K562 (cell line): Measurements from ENCODE around the gene FASN. TPM values are rescaled to one million over a fixed set of nuclear protein-coding genes. Genes with fewer than 3 reads are reported as not detected.

Experiments used
- BDP1 ChIP-seq: IDR thresholded peaks from 3 replicates; pipeline ENCODE4 v1.6.1; 2011; ENCODE audit not compliant: insufficient read length, insufficient read depth
- CC2D1A ChIP-seq: fragments of 450-650 bp; IDR thresholded peaks from 2 replicates; pipeline ENCODE4 v1.6.1; 2017; ENCODE audit warnings: mild to moderate bottlenecking
- HNRNPH1 ChIP-seq: fragments of 200-400 bp; formaldehyde crosslinking; optimal IDR thresholded peaks from 2 replicates; pipeline ENCODE3; 2017; ENCODE audit warnings: low read depth, mild to moderate bottlenecking, low read length, moderate library complexity
- ILF3 ChIP-seq: fragments of 450-650 bp; IDR thresholded peaks from 2 replicates; pipeline ENCODE4 v1.6.1; 2018; ENCODE audit warnings: antibody characterized with exemption, mild to moderate bottlenecking, moderate library complexity, borderline replicate concordance
- PHF8 ChIP-seq: fragments of 200-600 bp; sonication (generic); IDR thresholded peaks from 2 replicates; pipeline ENCODE4 v1.6.1; 2012; ENCODE audit warnings: mixed run types, mild to moderate bottlenecking, inconsistent platforms, low read length, moderate library complexity, borderline replicate concordance
- RBBP5 ChIP-seq: fragments of 200-600 bp; sonication (generic); IDR thresholded peaks from 2 replicates; pipeline ENCODE4 v1.6.1; 2012; ENCODE audit warnings: borderline replicate concordance, mild to moderate bottlenecking, low read length, control low read depth, inconsistent platforms; ENCODE audit not compliant: insufficient read depth, poor library complexity, severe bottlenecking
- SIN3A ChIP-seq, 2 experiments: fragments of 150-350 bp in 1 of 2; IDR thresholded peaks; 2 replicates each; pipeline ENCODE4 v1.6.1; 2011 to 2016; ENCODE audit warnings: borderline replicate concordance in 2 of 2, low read depth in 2 of 2, low read length in 2 of 2, mild to moderate bottlenecking in 2 of 2, moderate library complexity in 2 of 2; ENCODE audit not compliant: control insufficient read depth in 1 of 2
- XRCC5 ChIP-seq: fragments of 200-400 bp; formaldehyde crosslinking; IDR thresholded peaks from 2 replicates; pipeline ENCODE4 v1.6.1; 2017; ENCODE audit warnings: low read depth, mild to moderate bottlenecking, low read length
- ZBTB7A ChIP-seq: IDR thresholded peaks from 2 replicates; pipeline ENCODE4 v1.6.1; 2011; ENCODE audit warnings: low read depth, mild to moderate bottlenecking, low read length, moderate library complexity, borderline replicate concordance; ENCODE audit not compliant: control insufficient read depth
- ZC3H11A ChIP-seq: IDR thresholded peaks from 2 replicates; pipeline ENCODE4 v1.6.1; 2012; ENCODE audit warnings: low read depth, low read length, improper control_type of control experiment
- ZHX1 ChIP-seq: fragments of 150-350 bp; conservative IDR thresholded peaks from 2 replicates; pipeline ENCODE4 v1.6.1; 2014; ENCODE audit warnings: low read length
- polyA plus RNA-seq, 8 experiments: library from polyadenylated mRNA; depleted of rRNA in 4 of 8; stranded (reverse) in 5 of 8; unstranded in 3 of 8; fragments of >200 nt; fragmentation: Nextera tagmentation in 2 of 8; fragmentation: Illumina TruSeq in 1 of 8; extraction: Ambion mirVana in 2 of 8; extraction: Trizol in 1 of 8; gene quantifications; 2 replicates each; pipeline versions ENCODE4 v1.2.1 to v1.2.3, GENCODE V29; 2011 to 2014; ENCODE audit warnings: inconsistent platforms in 1 of 8, missing spikeins in 1 of 8
- total RNA-seq, 7 experiments: library from RNA; depleted of rRNA in 6 of 7; stranded (reverse); fragments of >200 nt in 6 of 7; fragmentation: Illumina TruSeq in 2 of 7; extraction: Trizol in 2 of 7; gene quantifications; 2 replicates each; pipeline versions ENCODE4 v1.2.1 to v1.2.3, GENCODE V29; 2011 to 2021; ENCODE audit warnings: low replicate concordance in 1 of 7
- TF ChIP-seq, protein P1 (sequence below): sonication (generic); formaldehyde crosslinking; IDR thresholded peaks from 2 replicates; pipeline ENCODE4 v1.8.0; 2022; ENCODE audit warnings: missing genetic modification reagents, mild to moderate bottlenecking, moderate library complexity, borderline replicate concordance
- TF ChIP-seq, protein P2 (sequence below): fragments of 450-650 bp; formaldehyde crosslinking; IDR thresholded peaks from 2 replicates; pipeline ENCODE4 v1.4.0; 2020; ENCODE audit warnings: mild to moderate bottlenecking, moderate library complexity
- TF ChIP-seq, protein P3 (sequence below): fragments of 250-450 bp; sonication (Bioruptor Pico); IDR thresholded peaks from 2 replicates; pipeline ENCODE4 v1.8.0; 2021; ENCODE audit warnings: moderate library complexity, mild to moderate bottlenecking, inconsistent platforms
- TF ChIP-seq, protein P4 (sequence below): conservative IDR thresholded peaks from 2 replicates; pipeline ENCODE4 v1.6.1; 2011; ENCODE audit warnings: low read depth, mild to moderate bottlenecking, low read length; ENCODE audit not compliant: control insufficient read depth
- TF ChIP-seq, protein P5 (sequence below): sonication (generic); formaldehyde crosslinking; IDR thresholded peaks from 2 replicates; pipeline ENCODE4 v1.8.1; 2023; ENCODE audit warnings: mild to moderate bottlenecking, missing genetic modification reagents

FASN gene
- total and polyA plus RNA-seq, 9 of the 15 experiments (the other 6 are each of a cell fraction or from before 2014, with no cell fraction given): 0.15 to 663 (median 49.9) TPM

GRCh38 chr17:82031303-82031884, 66.6 kb downstream of the FASN start, which contains the start of gene RAC3 (continued):
- TF ChIP-seq ZHX1 (no peak), CC2D1A (no peak), ZBTB7A (peak; percentile 90), ILF3 (no peak), SIN3A (IDR thresholded peaks at IDR 0.05; ENCODE audit: borderline replicate concordance in 2 of 2, control insufficient read depth in 1 of 2, low read depth in 2 of 2, low read length in 2 of 2) (peak in 1 of 2 experiments; percentile 39; a peak in 1 of 4 replicates), ZC3H11A (no peak), HNRNPH1 (no peak), RBBP5 (no peak), BDP1 (no peak), PHF8 (peak; percentile 9; the same call in 1 of the 2 replicates), XRCC5 (no peak)
- TF ChIP-seq, protein P1, sequence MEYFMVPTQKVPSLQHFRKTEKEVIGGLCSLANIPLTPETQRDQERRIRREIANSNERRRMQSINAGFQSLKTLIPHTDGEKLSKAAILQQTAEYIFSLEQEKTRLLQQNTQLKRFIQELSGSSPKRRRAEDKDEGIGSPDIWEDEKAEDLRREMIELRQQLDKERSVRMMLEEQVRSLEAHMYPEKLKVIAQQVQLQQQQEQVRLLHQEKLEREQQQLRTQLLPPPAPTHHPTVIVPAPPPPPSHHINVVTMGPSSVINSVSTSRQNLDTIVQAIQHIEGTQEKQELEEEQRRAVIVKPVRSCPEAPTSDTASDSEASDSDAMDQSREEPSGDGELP (CRISPR knock-in tag): peak; percentile 74; the same call in 1 of the 2 replicates
- TF ChIP-seq, protein P2, sequence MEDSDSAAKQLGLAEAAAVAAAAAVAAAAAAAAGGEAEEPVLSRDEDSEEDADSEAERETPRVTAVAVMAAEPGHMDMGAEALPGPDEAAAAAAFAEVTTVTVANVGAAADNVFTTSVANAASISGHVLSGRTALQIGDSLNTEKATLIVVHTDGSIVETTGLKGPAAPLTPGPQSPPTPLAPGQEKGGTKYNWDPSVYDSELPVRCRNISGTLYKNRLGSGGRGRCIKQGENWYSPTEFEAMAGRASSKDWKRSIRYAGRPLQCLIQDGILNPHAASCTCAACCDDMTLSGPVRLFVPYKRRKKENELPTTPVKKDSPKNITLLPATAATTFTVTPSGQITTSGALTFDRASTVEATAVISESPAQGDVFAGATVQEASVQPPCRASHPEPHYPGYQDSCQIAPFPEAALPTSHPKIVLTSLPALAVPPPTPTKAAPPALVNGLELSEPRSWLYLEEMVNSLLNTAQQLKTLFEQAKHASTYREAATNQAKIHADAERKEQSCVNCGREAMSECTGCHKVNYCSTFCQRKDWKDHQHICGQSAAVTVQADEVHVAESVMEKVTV (CRISPR knock-in tag): peak; percentile 46
- TF ChIP-seq, protein P3, sequence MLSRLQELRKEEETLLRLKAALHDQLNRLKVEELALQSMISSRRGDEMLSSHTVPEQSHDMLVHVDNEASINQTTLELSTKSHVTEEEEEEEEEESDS (CRISPR knock-in tag): no peak
- TF ChIP-seq, protein P4, sequence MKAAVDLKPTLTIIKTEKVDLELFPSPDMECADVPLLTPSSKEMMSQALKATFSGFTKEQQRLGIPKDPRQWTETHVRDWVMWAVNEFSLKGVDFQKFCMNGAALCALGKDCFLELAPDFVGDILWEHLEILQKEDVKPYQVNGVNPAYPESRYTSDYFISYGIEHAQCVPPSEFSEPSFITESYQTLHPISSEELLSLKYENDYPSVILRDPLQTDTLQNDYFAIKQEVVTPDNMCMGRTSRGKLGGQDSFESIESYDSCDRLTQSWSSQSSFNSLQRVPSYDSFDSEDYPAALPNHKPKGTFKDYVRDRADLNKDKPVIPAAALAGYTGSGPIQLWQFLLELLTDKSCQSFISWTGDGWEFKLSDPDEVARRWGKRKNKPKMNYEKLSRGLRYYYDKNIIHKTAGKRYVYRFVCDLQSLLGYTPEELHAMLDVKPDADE: 0 out of 2 replicates have a peak, but pooled peaks have one; percentile 46
- TF ChIP-seq, protein P5, sequence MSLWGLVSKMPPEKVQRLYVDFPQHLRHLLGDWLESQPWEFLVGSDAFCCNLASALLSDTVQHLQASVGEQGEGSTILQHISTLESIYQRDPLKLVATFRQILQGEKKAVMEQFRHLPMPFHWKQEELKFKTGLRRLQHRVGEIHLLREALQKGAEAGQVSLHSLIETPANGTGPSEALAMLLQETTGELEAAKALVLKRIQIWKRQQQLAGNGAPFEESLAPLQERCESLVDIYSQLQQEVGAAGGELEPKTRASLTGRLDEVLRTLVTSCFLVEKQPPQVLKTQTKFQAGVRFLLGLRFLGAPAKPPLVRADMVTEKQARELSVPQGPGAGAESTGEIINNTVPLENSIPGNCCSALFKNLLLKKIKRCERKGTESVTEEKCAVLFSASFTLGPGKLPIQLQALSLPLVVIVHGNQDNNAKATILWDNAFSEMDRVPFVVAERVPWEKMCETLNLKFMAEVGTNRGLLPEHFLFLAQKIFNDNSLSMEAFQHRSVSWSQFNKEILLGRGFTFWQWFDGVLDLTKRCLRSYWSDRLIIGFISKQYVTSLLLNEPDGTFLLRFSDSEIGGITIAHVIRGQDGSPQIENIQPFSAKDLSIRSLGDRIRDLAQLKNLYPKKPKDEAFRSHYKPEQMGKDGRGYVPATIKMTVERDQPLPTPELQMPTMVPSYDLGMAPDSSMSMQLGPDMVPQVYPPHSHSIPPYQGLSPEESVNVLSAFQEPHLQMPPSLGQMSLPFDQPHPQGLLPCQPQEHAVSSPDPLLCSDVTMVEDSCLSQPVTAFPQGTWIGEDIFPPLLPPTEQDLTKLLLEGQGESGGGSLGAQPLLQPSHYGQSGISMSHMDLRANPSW (CRISPR knock-in tag): 0 out of 2 replicates have a peak, but pooled peaks have one; percentile 2
